Mammary microvascular endothelial cell (primary cell): ENCODE data around the gene TMC5. TPM values are rescaled to one million over a fixed set of nuclear protein-coding genes. Genes with fewer than 3 reads are reported as not detected.

Experiments
- total RNA-seq: library from RNA; depleted of rRNA; stranded (reverse); fragments of >200 nt; gene quantifications from 2 replicates; pipeline ENCODE4 v1.2.3, GENCODE V29; 2015

The TMC5 gene
- total RNA-seq, result not detected in 2 replicates

GRCh38 chr16:19417640-19418039 lies at the start of gene TMC5:
TSS of gene TMC5 (plus strand) at chr16:19417883. CDS start at chr16:19440039, 22,156 bp downstream.

GRCh38 chr16:19521471-19522396 lies 104.1 kb downstream of the TMC5 start, which contains the start of gene GDE1:
TSS of gene GDE1 (minus strand) at chr16:19522098. CDS start at chr16:19521964, 134 bp downstream.

GRCh38 chr16:19523559-19524355 lies 106.1 kb downstream of the TMC5 start, which contains the start of gene CCP110:
TSS of gene CCP110 (plus strand) at chr16:19523942. CDS start at chr16:19527882, 3,940 bp downstream.

Other genes starting within 250 kb of the TMC5 start
- gene SYT17, start 249.6 kb upstream of the TMC5 start, total RNA-seq, result 0.15 and 0.80 TPM in 2 replicates
- gene CLEC19A, start 132.2 kb upstream of the TMC5 start, total RNA-seq, result not detected in 2 replicates
- gene GDE1, start 104.2 kb downstream of the TMC5 start, total RNA-seq, result 39.9 and 41.9 TPM in 2 replicates
- gene CCP110, start 106.1 kb downstream of the TMC5 start, total RNA-seq, result 6.3 and 6.4 TPM in 2 replicates
- gene VPS35L, start 137.8 kb downstream of the TMC5 start, total RNA-seq, result 54.4 and 58.5 TPM in 2 replicates